ENCODE measurements around the gene CBFA2T3.

Gene CBFA2T3

GRCh38 chr16:88830783-88831182 is 146.2 kb downstream of the CBFA2T3 start:
- no peak for DNase-seq

GRCh38 chr16:88830258-88830657 is 146.7 kb downstream of the CBFA2T3 start:
- no peak for DNase-seq

GRCh38 chr16:88828711-88829110 is 148.3 kb downstream of the CBFA2T3 start:
- DNase-seq = no peak

GRCh38 chr16:88827727-88828126 is 149.3 kb downstream of the CBFA2T3 start:
- no peak for DNase-seq

- DNase-seq = no peak
Measured at GRCh38 chr16:88826070-88826840, 150.8 kb downstream of the CBFA2T3 start.

- no peak for DNase-seq
Measured at GRCh38 chr16:88825146-88825545, 151.9 kb downstream of the CBFA2T3 start.

All from SHP77 treated with DMSO at 0.1 percent for 48 hours (cell line).